Kidney (tissue), 13 donors: ENCODE results near the gene TARP.

Experiments
- DNase-seq, 5 donors: peaks; one replicate each; pipeline ENCODE4 v3.0.0-alpha.2; 2013 to 2020
- FAIRE-seq: peaks from 2 replicates; lab custom pipeline; 2012; peaks lifted over from hg19 to GRCh38; lab: Jason Lieb, UNC
- H3K27ac ChIP-seq, 2 donors: one replicate each; pipeline ENCODE4 v1.7.0; 2013; ENCODE audit warnings: low read depth in 2 of 2, low read length in 2 of 2, inconsistent platforms in 1 of 2
- H3K27me3 ChIP-seq: one replicate; pipeline ENCODE4 v1.7.1; 2013; ENCODE audit warnings: low read length, inconsistent platforms; ENCODE audit not compliant: control insufficient read depth, insufficient read depth
- H3K36me3 ChIP-seq, 3 donors: one replicate each; pipeline versions ENCODE4 v1.7.0 to v1.7.1; 2013; ENCODE audit warnings: low read length in 3 of 3, control low read depth in 1 of 3, inconsistent platforms in 1 of 3; ENCODE audit not compliant: insufficient read depth in 3 of 3, control insufficient read depth in 2 of 3
- H3K4me1 ChIP-seq, 3 donors: one replicate each; pipeline versions ENCODE4 v1.7.0 to v1.7.1; 2013; ENCODE audit warnings: low read length in 3 of 3, inconsistent platforms in 1 of 3, low read depth in 1 of 3; ENCODE audit not compliant: control insufficient read depth in 2 of 3, insufficient read depth in 2 of 3
- H3K4me3 ChIP-seq, 3 donors: one replicate each; pipeline versions ENCODE4 v1.7.0 to v1.8.1; 2013; ENCODE audit warnings: low read length in 3 of 3, control low read depth in 1 of 3, inconsistent platforms in 1 of 3
- H3K9ac ChIP-seq, 3 donors: one replicate each; pipeline versions ENCODE4 v1.7.0 to v1.7.1; 2013; ENCODE audit warnings: low read length in 3 of 3, control low read depth in 1 of 3, inconsistent platforms in 1 of 3
- H3K9me3 ChIP-seq, 3 donors: one replicate each; pipeline versions ENCODE4 v1.7.0 to v1.7.1; 2013; ENCODE audit warnings: low read length in 3 of 3, control low read depth in 1 of 3, inconsistent platforms in 1 of 3; ENCODE audit not compliant: control insufficient read depth in 2 of 3, insufficient read depth in 1 of 3
- CTCF ChIP-seq: IDR thresholded peaks from 3 replicates; pipeline ENCODE4 v1.5.1; 2012; ENCODE audit warnings: mild to moderate bottlenecking, moderate library complexity, borderline replicate concordance; ENCODE audit not compliant: insufficient read depth; ENCODE audit errors: extremely low read depth
- intact Hi-C: fragments of 100-400 bp; cut with DNase I; formaldehyde crosslinking; loops from one replicate; pipeline ENCODE4 v1.11.1; 2022
- donor health status: control.
- donor health status: control.
- donor health status: control.
- donor health status: control.
- donor health status: control.
- donor health status: DM: yes; HTN: yes; CAD: no.
- donor health status: Normal renal cell carcinoma (clear cell type).

The TARP gene

GRCh38 chr7:38280000-38280399 lies 6.6 kb upstream of the TARP start:
- DNase-seq, result no peak
- intact Hi-C loops, result no loop called here
- H3K9me3 ChIP-seq, result no peaks in the 10 kb centered on the region
- no peak overlapping the region for H3K27ac ChIP-seq
- H3K4me3 ChIP-seq, result no peak overlapping the region
- no peaks in the 10 kb centered on the region for H3K36me3 ChIP-seq
- no peak for TF ChIP-seq CTCF
- no peak for FAIRE-seq
- H3K27me3 ChIP-seq, result no peaks in the 10 kb centered on the region
- H3K4me1 ChIP-seq, result no peaks in the 10 kb centered on the region
- no peak overlapping the region for H3K9ac ChIP-seq

GRCh38 chr7:38276096-38276877 lies 2.9 kb upstream of the TARP start:
- no peak for TF ChIP-seq CTCF
- Histone ChIP-seq H3K27me3 (no peaks in the 10 kb centered on the region), H3K4me1 (no peaks in the 10 kb centered on the region), H3K9me3 (no peaks in the 10 kb centered on the region), H3K27ac (no peak overlapping the region), H3K36me3 (no peaks in the 10 kb centered on the region), H3K4me3 (no peak overlapping the region), H3K9ac (no peak overlapping the region)
- intact Hi-C loops, result no loop called here
- DNase-seq, result no peak
- no peak for FAIRE-seq

- Histone ChIP-seq H3K4me1 (no peaks in the 10 kb centered on the region), H3K4me3 (no peak overlapping the region), H3K9ac (no peak overlapping the region), H3K36me3 (no peaks in the 10 kb centered on the region), H3K9me3 (no peaks in the 10 kb centered on the region), H3K27me3 (no peaks in the 10 kb centered on the region), H3K27ac (no peak overlapping the region)
- TF ChIP-seq CTCF, result no peak
- intact Hi-C loops, result no loop called here
- FAIRE-seq, result no peak
- no peak for DNase-seq
These were observed 1.6 kb upstream of the TARP start for GRCh38 chr7:38274927-38275620.
